Natural killer cell (primary cell): ENCODE measurements around the gene SORCS2. TPM values are rescaled to one million over a fixed set of nuclear protein-coding genes. Genes with fewer than 3 reads are reported as not detected.

ENCODE experiments used
- ATAC-seq, 3 donors: fragments of 150-1000 bp in 2 of 3; fragments of 200-7000 bp in 1 of 3; cut with Tn5 transposase; 1 replicate in 1 of 3; 2 replicates in 2 of 3; pipeline ENCODE4 v1.10.0; 2021; ENCODE audit warnings: mild to moderate bottlenecking in 2 of 3, moderate library complexity in 2 of 3
- DNase-seq, 2 donors: peaks; one replicate each; pipeline versions ENCODE4 v3.0.0 to v3.0.0-alpha.2; 2013 to 2021; ENCODE audit warnings: mixed read lengths in 1 of 2
- H3K27ac ChIP-seq: one replicate; pipeline ENCODE4 v1.5.1; 2013; ENCODE audit warnings: mild to moderate bottlenecking, low read length
- H3K27me3 ChIP-seq: one replicate; pipeline ENCODE4 v1.6.1; 2013; ENCODE audit warnings: low read length; ENCODE audit not compliant: control insufficient read depth, insufficient read depth
- H3K36me3 ChIP-seq: one replicate; pipeline ENCODE4 v1.6.1; 2013; ENCODE audit warnings: low read length; ENCODE audit not compliant: control insufficient read depth, insufficient read depth
- H3K4me1 ChIP-seq: one replicate; pipeline ENCODE4 v1.6.1; 2013; ENCODE audit warnings: low read length; ENCODE audit not compliant: control insufficient read depth, insufficient read depth
- H3K4me3 ChIP-seq: one replicate; pipeline ENCODE4 v1.5.1; 2013; ENCODE audit warnings: low read length
- H3K9me3 ChIP-seq: one replicate; pipeline ENCODE4 v1.6.1; 2013; ENCODE audit warnings: low read length; ENCODE audit not compliant: control insufficient read depth, insufficient read depth
- H3K27ac Mint-ChIP-seq, 2 donors: one replicate each; pipeline ENCODE4 v1.8.0; 2022; ENCODE audit warnings: mild to moderate bottlenecking in 2 of 2, mixed read lengths in 2 of 2, moderate library complexity in 1 of 2
- H3K27me3 Mint-ChIP-seq, 2 donors: one replicate each; pipeline ENCODE4 v1.8.0; 2022; ENCODE audit warnings: low read depth in 2 of 2, mixed read lengths in 2 of 2
- H3K36me3 Mint-ChIP-seq: one replicate; pipeline ENCODE4 v1.8.0; 2022; ENCODE audit warnings: mixed read lengths
- H3K4me1 Mint-ChIP-seq, 2 donors: one replicate each; pipeline ENCODE4 v1.8.0; 2022; ENCODE audit warnings: mixed read lengths in 2 of 2
- H3K4me3 Mint-ChIP-seq: one replicate; pipeline ENCODE4 v1.8.0; 2022; ENCODE audit warnings: mild to moderate bottlenecking, moderate library complexity, mixed read lengths
- H3K9me3 Mint-ChIP-seq, 2 donors: one replicate each; pipeline ENCODE4 v1.8.0; 2022; ENCODE audit warnings: mixed read lengths in 2 of 2
- CTCF ChIP-seq: fragments of 200-600 bp; IDR thresholded peaks from one replicate; pipeline ENCODE4 v1.8.0; 2022; ENCODE audit warnings: antibody characterized with exemption
- WGBS: methylation state at CpG from one replicate; pipeline ENCODE4 v1.1.7; 2013; ENCODE audit warnings: missing lambda C conversion rate; ENCODE audit not compliant: insufficient coverage; 5-methylcytosine and 5-hydroxymethylcytosine counted together
- intact Hi-C: fragments of 100-400 bp; cut with micrococcal nuclease; formaldehyde crosslinking; loops from one replicate; pipeline ENCODE4 v1.14.2; 2022
- total RNA-seq, 4 donors: library from RNA; stranded (reverse); fragments of 120-200 nt in 1 of 4; gene quantifications; one replicate each; pipeline versions ENCODE4 v1.2.3 to v1.2.4, GENCODE V29; 2013 to 2022

The SORCS2 gene
- total RNA-seq, 3 donors from 2014 or later (not counting 1 experiment from before 2014, with no cell fraction given), result 1.2 to 2.5 (median 1.4) TPM

- no peaks in the 10 kb centered on the region for H3K27me3 Mint-ChIP-seq
- H3K36me3 Mint-ChIP-seq, result no peaks in the 10 kb centered on the region
- H3K4me3 Mint-ChIP-seq, result no peak overlapping the region
- H3K4me1 ChIP-seq, result no peaks in the 10 kb centered on the region
- H3K27ac Mint-ChIP-seq, result no peak overlapping the region
- ATAC-seq (no peak), DNase-seq (no peak)
- WGBS, result 94% methylated on average over 19 of the region's 19 CpGs
- TF ChIP-seq CTCF, result no peak
- no peaks in the 10 kb centered on the region for H3K36me3 ChIP-seq
- no peaks in the 10 kb centered on the region for H3K27me3 ChIP-seq
- H3K4me3 ChIP-seq, result no peak overlapping the region
- intact Hi-C loops, result no loop called here
- H3K9me3 Mint-ChIP-seq, result no peaks in the 10 kb centered on the region
- H3K27ac ChIP-seq, result no peak overlapping the region
- no peaks in the 10 kb centered on the region for H3K4me1 Mint-ChIP-seq
- no peaks in the 10 kb centered on the region for H3K9me3 ChIP-seq
These were observed 545.6 kb downstream of the SORCS2 start for GRCh38 chr4:7737752-7738457.

GRCh38 chr4:7738458-7739076 lies 546.2 kb downstream of the SORCS2 start:
- Histone ChIP-seq H3K27me3 (no peaks in the 10 kb centered on the region), H3K4me3 (no peak overlapping the region), H3K4me1 (no peaks in the 10 kb centered on the region), H3K9me3 (no peaks in the 10 kb centered on the region), H3K36me3 (no peaks in the 10 kb centered on the region), H3K27ac (no peak overlapping the region)
- Mint-ChIP-seq H3K9me3 (no peaks in the 10 kb centered on the region), H3K36me3 (no peaks in the 10 kb centered on the region), H3K27me3 (no peaks in the 10 kb centered on the region), H3K4me1 (no peaks in the 10 kb centered on the region), H3K4me3 (no peak overlapping the region), H3K27ac (no peak overlapping the region)
- intact Hi-C loops, result no loop called here
- 91% methylated on average over 32 of the region's 32 CpGs for WGBS
- peak in 1 of 3 donors; percentile 38 for ATAC-seq
- peak in 1 of 2 donors; percentile 21 for DNase-seq
- TF ChIP-seq CTCF, result no peak

DNA sequence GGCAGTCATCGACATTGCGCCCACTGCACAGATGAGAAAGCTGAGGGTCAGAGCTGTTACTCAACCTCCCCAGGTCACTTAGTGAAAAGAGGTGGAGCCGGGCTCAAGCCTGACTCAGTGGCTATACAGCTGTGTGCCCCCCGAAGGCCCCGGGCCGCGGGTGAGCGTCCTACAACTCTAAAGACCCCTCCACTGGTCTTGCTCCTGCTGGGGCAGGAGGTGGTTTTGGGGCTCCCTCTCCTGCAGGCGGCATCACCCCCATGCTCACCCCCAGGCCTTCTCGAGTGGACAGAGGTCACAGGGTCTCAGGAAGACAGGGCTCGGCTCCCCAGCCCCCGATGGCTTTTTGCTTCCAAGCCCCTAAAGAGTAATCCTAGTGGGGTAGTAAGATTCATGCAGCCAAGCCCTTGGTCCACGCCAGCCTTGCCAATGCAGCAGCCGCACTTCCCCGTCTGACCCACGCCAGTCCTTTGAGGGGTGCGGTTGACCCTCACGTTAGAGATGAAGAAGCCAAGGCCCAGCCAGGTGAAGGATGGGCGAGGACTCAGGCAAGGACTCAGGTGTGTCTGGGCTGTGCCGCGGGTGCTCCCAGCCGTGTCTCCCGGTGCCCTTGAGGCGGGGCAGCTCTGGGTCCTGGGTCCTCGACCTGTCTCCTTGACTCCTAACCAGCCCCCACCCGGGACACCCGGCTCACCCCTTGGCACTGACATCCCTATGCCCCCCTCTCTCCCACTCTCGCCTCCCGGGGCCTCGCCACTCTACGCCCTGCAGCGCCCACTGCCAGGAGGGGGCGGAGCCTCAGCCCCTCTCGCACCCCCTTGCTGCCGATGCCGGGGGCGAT lies 547.0 kb downstream of the SORCS2 start:
- intact Hi-C loops, result no loop called here
- H3K4me3 Mint-ChIP-seq, result no peak overlapping the region

More for the DNA sequence above, 547.0 kb downstream of the SORCS2 start:
- H3K27me3 Mint-ChIP-seq, result no peaks in the 10 kb centered on the region
- TF ChIP-seq CTCF, result no peak
- H3K27me3 ChIP-seq, result no peaks in the 10 kb centered on the region
- H3K36me3 Mint-ChIP-seq, result no peaks in the 10 kb centered on the region
- no peaks in the 10 kb centered on the region for H3K36me3 ChIP-seq
- H3K9me3 Mint-ChIP-seq, result no peaks in the 10 kb centered on the region
- ATAC-seq, result no peak
- no peak for DNase-seq
- H3K27ac ChIP-seq, result no peak overlapping the region
- no peak overlapping the region for H3K4me3 ChIP-seq
- H3K27ac Mint-ChIP-seq, result no peak overlapping the region
- H3K4me1 ChIP-seq, result no peaks in the 10 kb centered on the region
- H3K9me3 ChIP-seq, result no peaks in the 10 kb centered on the region
- 90% methylated on average over 37 of the region's 37 CpGs for WGBS
- no peaks in the 10 kb centered on the region for H3K4me1 Mint-ChIP-seq
